ENCODE data around the gene FOXR1.

The FOXR1 gene

GRCh38 chr11:118971646-118972045 is at the start of gene FOXR1:
Gene FOXR1, plus strand, starts transcription at chr11:118971761. Its CDS starts 171 bp downstream, at chr11:118971932.
- DNase-seq: no peak

GRCh38 chr11:118921929-118922744 is 49.4 kb upstream of the FOXR1 start:
- DNase-seq: no peak

GRCh38 chr11:118922745-118923627 is 48.6 kb upstream of the FOXR1 start:
- DNase-seq: no peak

- no peak for DNase-seq
These were observed 47.6 kb upstream of the FOXR1 start for GRCh38 chr11:118923721-118924587.

- peak; percentile 70 for DNase-seq
These were observed 46.7 kb upstream of the FOXR1 start for GRCh38 chr11:118924591-118925585.

GRCh38 chr11:118927554-118928100 is 43.9 kb upstream of the FOXR1 start:
- no peak for DNase-seq

- DNase-seq: peak; percentile 93
These were observed 43.3 kb upstream of the FOXR1 start for GRCh38 chr11:118928101-118928869.

- no peak for DNase-seq
These were observed 42.6 kb upstream of the FOXR1 start for GRCh38 chr11:118928870-118929500.

- peak; percentile 72 for DNase-seq
These were observed 42.0 kb upstream of the FOXR1 start for GRCh38 chr11:118929501-118930093.

- DNase-seq: peak; percentile 86
These were observed 41.4 kb upstream of the FOXR1 start for GRCh38 chr11:118930094-118930712.

- no peak for DNase-seq
These were observed 40.0 kb upstream of the FOXR1 start for GRCh38 chr11:118931571-118931970.

GRCh38 chr11:118933486-118933885 is 38.1 kb upstream of the FOXR1 start:
- no peak for DNase-seq

- no peak for DNase-seq
These were observed 36.2 kb upstream of the FOXR1 start for GRCh38 chr11:118935376-118935775.

GRCh38 chr11:118938491-118939403 is 32.8 kb upstream of the FOXR1 start:
- no peak for DNase-seq

GRCh38 chr11:118939404-118939915 is 32.1 kb upstream of the FOXR1 start:
- DNase-seq: no peak

GRCh38 chr11:118939953-118940598 is 31.5 kb upstream of the FOXR1 start:
- peak; percentile 65 for DNase-seq

- DNase-seq: no peak
These were observed 24.5 kb upstream of the FOXR1 start for GRCh38 chr11:118947091-118947490.
